HG03066 (cell line): ENCODE measurements around the gene THEMIS.

Experiments
- ATAC-seq: cut with Tn5 transposase; IDR thresholded peaks from one replicate; pipeline ENCODE4 v1.9.1; 2021; ENCODE audit warnings: low read depth; ENCODE audit not compliant: unreplicated experiment

THEMIS gene

DNA sequence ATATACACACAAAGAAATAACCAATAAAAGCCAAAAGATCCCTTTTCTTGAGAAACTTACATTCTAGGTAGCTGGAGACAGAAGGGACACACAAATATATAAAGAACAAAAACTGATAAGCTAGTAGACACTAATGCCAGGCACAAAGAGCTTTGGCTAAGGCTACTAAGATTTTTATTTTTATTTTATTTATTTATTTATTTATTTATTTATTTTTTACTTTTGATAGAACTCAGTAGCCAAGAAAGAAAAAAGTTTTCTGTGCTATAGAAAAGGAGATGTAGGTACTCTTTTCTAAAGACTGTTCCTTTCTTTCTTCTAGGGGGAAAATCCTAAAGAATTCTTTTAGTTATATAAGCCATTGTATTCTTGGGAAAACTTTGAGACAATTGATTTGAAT is 34.1 kb downstream of the THEMIS start:
- no peak for ATAC-seq

GRCh38 chr6:127865108-127865507 is 35.8 kb downstream of the THEMIS start:
- ATAC-seq, result no peak

DNA sequence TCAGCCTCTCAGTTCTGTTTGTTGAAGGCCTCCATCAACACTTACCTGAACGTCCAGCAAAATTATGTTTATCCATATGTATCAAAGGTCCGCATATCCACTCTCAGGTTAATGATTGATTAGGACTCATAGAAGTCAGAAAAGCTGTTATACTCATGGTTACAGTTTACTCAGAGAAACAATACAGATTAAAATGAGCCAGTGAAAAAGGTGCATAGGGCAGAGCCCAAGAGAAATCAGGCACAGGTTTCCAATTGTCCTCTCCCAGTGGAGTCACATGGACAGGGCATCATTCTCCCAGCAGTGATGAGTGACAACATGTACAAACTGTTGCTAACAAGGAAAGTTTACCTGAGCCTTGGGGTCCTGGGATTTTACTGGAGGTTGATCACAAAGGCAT is 36.2 kb downstream of the THEMIS start:
- no peak for ATAC-seq

DNA sequence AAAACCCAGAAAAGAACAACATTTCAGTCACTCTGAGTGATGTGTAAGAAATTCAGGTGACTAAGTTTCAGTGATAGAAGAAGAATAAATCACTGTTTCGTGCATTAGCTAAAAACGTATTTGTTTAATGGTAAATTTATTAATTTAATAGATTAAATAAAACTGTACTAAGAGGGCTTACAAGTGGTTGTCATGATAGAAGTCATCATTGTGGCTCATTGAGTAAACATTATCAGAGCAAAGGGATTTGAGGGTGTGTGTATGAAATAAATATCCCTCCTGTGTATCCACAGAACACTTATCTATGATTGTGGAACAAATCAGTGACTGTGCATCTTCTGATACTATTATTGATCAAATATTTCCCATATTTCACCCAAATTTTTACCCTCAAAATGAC is 40.1 kb downstream of the THEMIS start:
- ATAC-seq, result no peak

- no peak for ATAC-seq
These were observed 40.9 kb downstream of the THEMIS start for GRCh38 chr6:127859956-127860355.

DNA sequence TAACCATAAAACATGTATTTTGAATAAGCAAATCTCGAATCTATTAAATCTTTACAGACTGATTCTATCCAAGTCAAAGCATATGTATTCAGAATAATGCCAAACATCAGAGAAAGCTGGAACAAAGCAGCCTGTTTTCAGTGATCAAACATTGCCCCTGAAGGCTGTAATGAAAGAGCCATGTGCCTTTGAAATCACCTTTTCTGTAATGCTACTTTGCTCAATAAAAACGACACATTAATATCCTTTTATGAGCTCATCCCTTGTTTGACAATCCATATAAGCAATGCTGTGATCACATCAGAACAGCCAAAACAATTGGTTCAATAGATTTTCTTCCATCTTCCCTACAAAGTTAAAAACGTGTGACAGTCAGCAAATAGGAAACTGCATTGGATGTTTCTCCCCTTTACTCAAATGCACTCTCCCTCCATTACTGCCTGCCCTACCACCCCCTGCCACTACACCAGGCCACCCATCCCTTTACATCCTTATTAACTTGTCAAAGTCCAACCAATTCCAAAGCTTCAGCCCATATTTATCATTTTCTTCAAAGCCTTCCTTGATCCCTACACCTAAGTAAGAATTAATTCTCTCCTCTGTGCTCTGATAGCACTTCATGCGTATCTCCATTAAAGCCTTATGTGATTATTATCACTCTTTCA is 42.0 kb downstream of the THEMIS start:
- ATAC-seq, result no peak

GRCh38 chr6:127857051-127857637 is 43.7 kb downstream of the THEMIS start:
- ATAC-seq, result no peak

DNA sequence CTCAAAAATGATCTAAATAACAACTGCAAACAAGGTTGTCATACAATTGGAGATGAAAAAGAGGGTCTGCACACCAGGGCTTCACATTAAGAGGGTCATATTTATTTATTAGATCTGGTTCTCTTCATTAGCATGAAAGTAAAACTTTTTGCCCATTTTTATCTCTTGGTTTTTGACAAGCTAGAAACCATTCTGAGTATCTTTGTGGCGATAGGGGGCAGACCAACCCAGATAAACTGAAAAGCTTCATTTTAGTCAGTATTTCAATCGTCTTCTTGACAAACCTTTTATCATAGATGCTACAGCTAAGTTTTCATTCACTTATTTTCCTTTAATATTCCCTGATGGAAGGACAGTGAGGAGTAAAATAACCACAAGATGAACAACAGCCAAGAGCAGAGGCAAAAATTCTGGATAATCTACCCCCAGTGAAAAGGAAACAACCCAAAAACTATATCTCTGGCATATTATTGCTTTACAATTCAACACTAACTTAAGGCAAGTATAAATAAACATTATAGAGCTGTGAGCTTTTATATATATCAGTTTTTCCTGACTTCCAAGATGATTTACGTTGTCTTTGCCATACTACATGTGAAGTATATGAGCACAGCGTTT is 45.2 kb downstream of the THEMIS start:
- ATAC-seq, result no peak

- ATAC-seq, result no peak
These were observed 46.8 kb downstream of the THEMIS start for GRCh38 chr6:127854009-127854408.

- ATAC-seq, result no peak
These were observed 49.7 kb downstream of the THEMIS start for GRCh38 chr6:127851197-127851596.

DNA sequence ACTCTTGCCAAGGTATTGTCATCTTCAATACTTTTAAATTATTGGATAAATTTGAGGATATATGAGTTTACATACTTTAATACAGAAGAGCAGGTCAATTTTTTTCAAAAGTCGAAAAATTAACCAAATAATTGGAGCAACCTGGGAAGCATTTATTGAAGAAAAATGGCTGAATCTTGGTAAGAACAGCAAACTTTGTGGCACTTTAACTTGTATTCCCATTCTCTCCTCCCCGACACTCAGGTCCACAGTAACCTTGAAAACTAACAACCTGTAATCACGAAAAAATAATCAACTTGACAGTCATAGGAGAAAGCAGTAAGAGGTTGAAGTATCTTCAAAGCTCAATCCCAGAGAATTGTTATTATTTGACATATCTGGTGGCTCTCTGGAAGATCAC is 55.6 kb downstream of the THEMIS start:
- no peak for ATAC-seq

DNA sequence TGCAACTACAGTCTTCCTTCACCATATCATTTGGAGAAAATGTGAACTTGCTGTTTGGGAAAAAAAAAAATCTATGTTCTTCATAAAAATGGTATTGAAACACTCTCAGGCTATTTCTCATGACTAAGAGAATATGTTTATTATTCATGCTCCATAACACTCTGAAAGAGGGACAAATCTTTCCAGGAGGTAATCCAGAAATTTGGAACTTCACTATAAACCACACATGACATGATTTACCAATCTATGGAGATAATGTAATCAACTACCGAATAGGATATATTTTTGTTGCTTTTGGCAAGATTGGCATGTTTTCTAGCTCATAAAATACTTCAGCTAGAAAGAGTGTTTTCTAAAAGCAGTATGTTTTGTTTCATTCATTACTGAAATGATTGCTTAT is 56.3 kb downstream of the THEMIS start:
- ATAC-seq, result no peak

DNA sequence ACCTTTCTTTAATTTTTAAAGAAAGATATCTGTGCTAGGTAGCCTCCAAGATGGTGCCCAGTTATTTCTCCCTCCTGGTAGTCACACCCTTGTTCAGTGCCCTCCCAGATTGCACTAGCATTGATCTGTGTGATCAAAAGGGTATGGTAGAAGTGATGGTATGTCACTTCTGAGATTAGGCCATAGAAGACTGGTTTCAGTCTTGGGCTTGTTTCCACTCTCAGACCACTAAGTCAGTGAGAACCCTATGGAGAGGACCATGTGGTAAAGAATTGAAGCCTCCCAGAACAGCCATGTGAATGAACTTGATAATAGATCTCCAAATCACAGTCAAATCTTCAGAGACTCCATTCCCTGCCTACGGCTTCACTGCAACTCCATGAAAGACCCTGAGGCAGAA is 57.3 kb downstream of the THEMIS start:
- no peak for ATAC-seq

DNA sequence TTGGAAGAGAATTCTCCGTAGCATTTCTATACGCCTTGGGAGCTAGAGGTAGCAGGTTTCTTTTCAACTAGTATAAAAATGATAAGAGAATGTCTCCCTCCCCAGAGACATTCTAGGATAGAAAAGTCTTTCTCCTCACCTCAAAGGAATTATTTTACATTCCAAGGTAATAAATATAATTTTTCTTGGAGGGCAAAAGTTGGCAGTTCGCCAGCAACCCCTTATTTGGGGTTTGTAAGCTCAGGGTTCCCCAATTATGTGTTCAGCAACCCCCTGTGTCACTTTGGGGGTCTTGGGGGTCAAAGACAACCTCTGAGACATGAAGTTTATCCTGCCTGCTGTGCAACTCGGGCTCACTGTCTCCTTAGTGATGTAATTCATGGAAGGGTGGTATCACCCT is 58.3 kb downstream of the THEMIS start:
- no peak for ATAC-seq

DNA sequence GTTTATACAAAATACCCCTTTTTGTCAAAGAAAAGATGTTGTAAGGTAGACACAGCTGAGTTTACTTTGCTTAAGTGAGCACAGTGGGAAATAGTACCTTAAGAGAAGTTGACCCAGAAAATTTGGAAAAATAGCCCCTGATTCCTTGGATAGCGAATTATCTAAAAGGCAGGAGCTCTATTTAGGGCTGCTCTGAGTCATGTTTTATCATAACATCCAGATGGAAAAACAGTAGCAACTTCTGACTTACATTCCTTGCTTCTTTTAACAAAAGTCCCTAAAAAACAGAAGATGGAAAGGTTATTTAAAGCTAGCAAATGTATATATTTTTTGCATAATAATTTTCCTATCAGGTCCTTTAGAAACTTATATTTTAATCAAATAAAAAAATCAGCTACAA is 59.0 kb downstream of the THEMIS start:
- no peak for ATAC-seq

GRCh38 chr6:127834136-127834535 is 66.7 kb downstream of the THEMIS start:
- ATAC-seq, result no peak

GRCh38 chr6:127833336-127833735 is 67.5 kb downstream of the THEMIS start:
- no peak for ATAC-seq

- no peak for ATAC-seq
These were observed 68.5 kb downstream of the THEMIS start for GRCh38 chr6:127832381-127832780.

GRCh38 chr6:127824061-127824460 is 76.8 kb downstream of the THEMIS start:
- no peak for ATAC-seq

- ATAC-seq, result no peak
These were observed 79.4 kb downstream of the THEMIS start for GRCh38 chr6:127821431-127821830.

DNA sequence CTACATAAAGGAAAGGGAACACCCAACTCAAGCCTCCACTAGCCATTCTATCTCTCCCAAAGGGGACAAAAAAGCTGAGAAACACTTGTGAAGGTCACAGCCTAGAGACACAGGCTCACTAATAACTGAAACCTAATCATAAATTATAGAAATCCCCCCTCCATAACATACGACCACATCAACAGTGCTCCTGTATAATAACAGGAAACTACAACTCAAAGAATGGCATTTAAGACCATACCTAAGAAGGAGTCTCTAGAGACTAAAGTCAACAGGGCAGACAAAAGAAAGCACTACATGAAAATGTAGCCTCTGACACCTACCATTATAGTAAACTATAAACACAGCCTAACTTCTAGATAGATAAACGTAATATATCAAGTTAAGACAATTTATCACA is 82.7 kb downstream of the THEMIS start:
- no peak for ATAC-seq

- no peak for ATAC-seq
These were observed 84.2 kb downstream of the THEMIS start for GRCh38 chr6:127816643-127817042.
